ENCODE results near the gene MRGPRD. TPM values are rescaled to one million over a fixed set of nuclear protein-coding genes. Genes with fewer than 3 reads are reported as not detected.

The MRGPRD gene
- total RNA-seq, 1 experiment from 2014 or later: not detected

DNA sequence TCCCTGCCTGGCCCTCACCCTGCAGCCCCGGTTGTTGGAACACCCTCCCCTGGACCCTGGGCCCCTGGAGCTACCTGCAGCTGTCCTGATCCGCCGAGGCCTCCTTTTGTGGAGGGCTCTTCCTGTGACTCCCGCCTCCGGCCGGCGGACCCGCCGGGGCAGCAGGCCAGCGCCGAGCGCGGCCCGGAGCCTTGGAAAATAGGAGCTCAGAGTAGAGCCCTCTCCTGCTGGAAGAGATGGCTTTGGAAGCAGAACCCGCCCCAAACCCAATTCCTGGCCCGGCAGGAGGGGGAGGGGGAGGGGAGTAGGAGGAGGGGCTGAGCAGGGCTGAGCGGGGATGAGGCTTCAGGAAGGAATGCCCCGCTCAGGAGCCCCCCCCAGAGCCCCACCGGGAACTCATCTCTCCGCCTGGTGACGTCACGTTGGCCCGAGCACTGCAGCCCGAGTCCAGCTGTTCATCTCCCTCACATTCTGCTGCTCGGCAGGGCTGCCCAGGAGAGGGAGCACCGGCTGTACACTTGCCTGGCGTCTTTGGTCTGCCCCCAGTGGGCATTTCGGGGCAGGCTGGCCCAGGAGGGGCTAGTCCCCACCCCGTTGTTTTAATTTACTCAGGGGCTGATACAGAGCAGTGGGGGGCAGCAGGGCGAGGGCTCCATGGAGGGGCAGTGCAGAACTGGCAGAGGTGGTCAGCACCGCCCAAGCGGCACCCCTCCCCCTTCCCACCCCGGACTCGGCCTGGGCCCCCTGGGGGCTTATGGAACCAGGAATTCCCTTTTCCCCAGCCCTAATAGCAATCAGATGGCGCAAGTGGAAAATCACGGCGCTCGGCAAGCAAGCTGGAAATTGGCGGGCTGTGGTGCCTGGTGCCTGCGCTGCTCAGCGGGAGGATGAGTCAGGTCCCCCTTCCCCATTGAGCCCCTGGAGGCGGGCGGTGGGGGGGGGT lies 32.5 kb upstream of the MRGPRD start, which contains the start of gene MRGPRF:
MRGPRF (minus strand) TSS at position 238 of the 943 bp plus-strand sequence. CDS start 3,345 bp downstream, outside the sequence.
- ATAC-seq (no peak), DNase-seq (ENCODE audit: low read depth, low spot score) (no peak)
- no peaks in the 10 kb centered on the region for H3K36me3 ChIP-seq (ENCODE audit: control insufficient read depth in 1 of 2, insufficient read depth in 2 of 2, low read length in 2 of 2)
- no peaks in the 10 kb centered on the region for H3K9me3 ChIP-seq (ENCODE audit: control insufficient read depth in 1 of 2, insufficient read depth in 1 of 2, low read depth in 1 of 2, low read length in 2 of 2)
- TF ChIP-seq, protein P1, sequence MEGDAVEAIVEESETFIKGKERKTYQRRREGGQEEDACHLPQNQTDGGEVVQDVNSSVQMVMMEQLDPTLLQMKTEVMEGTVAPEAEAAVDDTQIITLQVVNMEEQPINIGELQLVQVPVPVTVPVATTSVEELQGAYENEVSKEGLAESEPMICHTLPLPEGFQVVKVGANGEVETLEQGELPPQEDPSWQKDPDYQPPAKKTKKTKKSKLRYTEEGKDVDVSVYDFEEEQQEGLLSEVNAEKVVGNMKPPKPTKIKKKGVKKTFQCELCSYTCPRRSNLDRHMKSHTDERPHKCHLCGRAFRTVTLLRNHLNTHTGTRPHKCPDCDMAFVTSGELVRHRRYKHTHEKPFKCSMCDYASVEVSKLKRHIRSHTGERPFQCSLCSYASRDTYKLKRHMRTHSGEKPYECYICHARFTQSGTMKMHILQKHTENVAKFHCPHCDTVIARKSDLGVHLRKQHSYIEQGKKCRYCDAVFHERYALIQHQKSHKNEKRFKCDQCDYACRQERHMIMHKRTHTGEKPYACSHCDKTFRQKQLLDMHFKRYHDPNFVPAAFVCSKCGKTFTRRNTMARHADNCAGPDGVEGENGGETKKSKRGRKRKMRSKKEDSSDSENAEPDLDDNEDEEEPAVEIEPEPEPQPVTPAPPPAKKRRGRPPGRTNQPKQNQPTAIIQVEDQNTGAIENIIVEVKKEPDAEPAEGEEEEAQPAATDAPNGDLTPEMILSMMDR (IDR thresholded peaks at IDR 0.05 in 2 of 3, conservative IDR thresholded peaks at IDR 0.05 in 1 of 3; ENCODE audit: borderline replicate concordance in 1 of 3, insufficient read depth in 1 of 3, low read depth in 2 of 3, low read length in 2 of 3): peak in 2 of 3 experiments; percentile 49 to 51; a peak in 5 of 6 replicates
- TF ChIP-seq, protein P2, sequence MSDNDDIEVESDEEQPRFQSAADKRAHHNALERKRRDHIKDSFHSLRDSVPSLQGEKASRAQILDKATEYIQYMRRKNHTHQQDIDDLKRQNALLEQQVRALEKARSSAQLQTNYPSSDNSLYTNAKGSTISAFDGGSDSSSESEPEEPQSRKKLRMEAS (IDR thresholded peaks at IDR 0.05): no peak
- CTCF ChIA-PET: no interaction called here
- no peaks in the 10 kb centered on the region for H3K79me2 ChIP-seq (ENCODE audit: insufficient read depth, low read length)
- no peak within 1 kb of the TSS; the same call in 1 of the 2 replicates for H3K27ac ChIP-seq (ENCODE audit: low read depth, low read length)
- H2AFZ ChIP-seq (ENCODE audit: low read depth, low read length, poor library complexity, severe bottlenecking): no peak within 1 kb of the TSS
- RAD21 ChIA-PET (ENCODE audit: low non-redundant PET in 1 of 2, low total read pairs in 2 of 2, uncharacterized antibody in 2 of 2, unreplicated experiment in 2 of 2): no interaction called here
- no peaks in the 10 kb centered on the region for H3K9me2 ChIP-seq (ENCODE audit: insufficient read depth)
- no peak within 1 kb of the TSS for H3K4me3 ChIP-seq (replicated peaks in 1 of 2; ENCODE audit: low read depth in 1 of 2, low read length in 2 of 2)
- H4K20me1 ChIP-seq (ENCODE audit: insufficient read depth): no peaks in the 10 kb centered on the region
- BruUV-seq (replicated peaks): no TSS peak
- POLR2A ChIA-PET: no interaction called here
- intact Hi-C loops (cut with micrococcal nuclease): no loop called here
- H3K4me2 ChIP-seq (ENCODE audit: low read length): no peak within 1 kb of the TSS
- no peaks in the 10 kb centered on the region for H3K27me3 ChIP-seq (ENCODE audit: insufficient read depth, low read length)
- H3K4me1 ChIP-seq (ENCODE audit: control insufficient read depth in 1 of 2, insufficient read depth in 2 of 2, low read length in 2 of 2): peaks cover 31 to 36% of the 10 kb centered on the region in 2 experiments
- no peak within 1 kb of the TSS for H3K9ac ChIP-seq (ENCODE audit: low read length)

Data from HCT116 (cell line).